Esophagus muscularis mucosa (tissue), 4 donors: Measurements from ENCODE around the gene DACT2. TPM values are rescaled to one million over a fixed set of nuclear protein-coding genes. Genes with fewer than 3 reads are reported as not detected.
"Not testable (repeated sequence)": the region's sequence is repeated elsewhere in the genome, so short reads cannot be mapped to it uniquely, and the experiment has no call there.

Experiments
- DNase-seq: peaks from one replicate; pipeline ENCODE4 v3.0.0-alpha.2; 2017; ENCODE audit errors: extremely low spot score
- H3K27ac ChIP-seq, 4 donors: fragments of 200-600 bp; sonication (generic); replicated peaks in 1 of 4; 1 replicate in 3 of 4; 2 replicates in 1 of 4; pipeline ENCODE4 v1.5.1; 2016 to 2019; ENCODE audit warnings: mild to moderate bottlenecking in 1 of 4
- H3K27me3 ChIP-seq, 4 donors: fragments of 200-600 bp; sonication (generic); one replicate each; pipeline versions ENCODE4 v1.5.1 to v1.6.0; 2016 to 2019
- H3K36me3 ChIP-seq, 4 donors: fragments of 200-600 bp; sonication (generic); one replicate each; pipeline ENCODE4 v1.5.1; 2016 to 2019
- H3K4me1 ChIP-seq, 4 donors: fragments of 200-600 bp; sonication (generic); one replicate each; pipeline ENCODE4 v1.5.1; 2016 to 2019
- H3K4me3 ChIP-seq, 4 donors: fragments of 200-600 bp; sonication (generic); 1 replicate in 2 of 4; 2 replicates in 2 of 4; pipeline ENCODE4 v1.5.1; 2016 to 2019; ENCODE audit warnings: mild to moderate bottlenecking in 4 of 4, moderate library complexity in 1 of 4
- H3K9me3 ChIP-seq, 4 donors: fragments of 200-600 bp; sonication (generic); 1 replicate in 3 of 4; 2 replicates in 1 of 4; pipeline ENCODE4 v1.5.1; 2016 to 2019
- CTCF ChIP-seq, 3 experiments: fragments of 200-600 bp in 2 of 3; fragments of 450-650 bp in 1 of 3; sonication (generic) in 2 of 3; IDR thresholded peaks; one replicate each; pipeline ENCODE4 v1.5.1; 2017 to 2019; ENCODE audit warnings: antibody characterized with exemption in 3 of 3, mild to moderate bottlenecking in 2 of 3, moderate library complexity in 1 of 3
- EP300 ChIP-seq: sonication (generic); formaldehyde crosslinking; IDR thresholded peaks from one replicate; pipeline ENCODE4 v1.6.1; 2017; ENCODE audit warnings: antibody characterized with exemption
- POLR2A ChIP-seq: fragments of 450-650 bp; IDR thresholded peaks from one replicate; pipeline ENCODE4 v1.6.1; 2017; ENCODE audit warnings: antibody characterized with exemption, moderate library complexity, mild to moderate bottlenecking, low read depth
- POLR2AphosphoS5 ChIP-seq, 2 donors: sonication (generic); formaldehyde crosslinking; IDR thresholded peaks; one replicate each; pipeline ENCODE4 v1.6.1; 2017; ENCODE audit warnings: antibody characterized with exemption in 2 of 2
- WGBS: methylation state at CpG from one replicate; pipeline ENCODE4 v1.1.5; 2018; 5-methylcytosine and 5-hydroxymethylcytosine counted together
- intact Hi-C: fragments of 100-400 bp; cut with DNase I; formaldehyde crosslinking; loops from one replicate; pipeline ENCODE4 v1.15.1; 2023
- total RNA-seq, 4 donors: library from RNA; depleted of rRNA; stranded (reverse); fragments of >200 nt; gene quantifications; one replicate each; pipeline versions ENCODE4 v1.1.0 to v1.2.1, GENCODE V29; 2016

The DACT2 gene
- total RNA-seq, 4 donors from 2014 or later: 0.83 to 2.5 (median 1.3) TPM

GRCh38 chr6:168281826-168282225, 37.8 kb downstream of the DACT2 start:
- Histone ChIP-seq H3K27me3 (peaks cover 0 to 50% (median 0%) of the 10 kb centered on the region in 4 donors), H3K27ac (no peak overlapping the region), H3K36me3 (no peaks in the 10 kb centered on the region), H3K4me1 (no peaks in the 10 kb centered on the region), H3K9me3 (no peaks in the 10 kb centered on the region), H3K4me3 (no peak overlapping the region)
- no peak for DNase-seq
- TF ChIP-seq POLR2A (no peak), EP300 (no peak), CTCF (IDR thresholded peaks at IDR 0.05) (no peak), POLR2AphosphoS5 (IDR thresholded peaks at IDR 0.05) (no peak)
- intact Hi-C loops: no loop called here
- 87% methylated on average over 7 of the region's 7 CpGs for WGBS

GRCh38 chr6:168281314-168281713, 38.3 kb downstream of the DACT2 start:
- intact Hi-C loops, H3K4me3 ChIP-seq, H3K4me1 ChIP-seq, H3K27ac ChIP-seq, H3K36me3 ChIP-seq, DNase-seq, H3K9me3 ChIP-seq: not testable (repeated sequence)
- WGBS: 94% methylated on average over 7 of the region's 13 CpGs
- peaks cover 0 to 53% (median 0%) of the 10 kb centered on the region in 4 donors for H3K27me3 ChIP-seq

- H3K36me3 ChIP-seq: no peaks in the 10 kb centered on the region
- H3K4me3 ChIP-seq: no peak overlapping the region
- WGBS: 66% methylated on average over 11 of the region's 13 CpGs
- intact Hi-C loops: no loop called here
- no peak overlapping the region for H3K27ac ChIP-seq
- DNase-seq: no peak
- H3K9me3 ChIP-seq: no peaks in the 10 kb centered on the region
- no peak for TF ChIP-seq POLR2AphosphoS5 (IDR thresholded peaks at IDR 0.05)
- no peak for TF ChIP-seq CTCF (IDR thresholded peaks at IDR 0.05)
- TF ChIP-seq EP300: no peak
- TF ChIP-seq POLR2A: no peak
- H3K27me3 ChIP-seq: peaks cover 0 to 53% (median 0%) of the 10 kb centered on the region in 4 donors
- no peaks in the 10 kb centered on the region for H3K4me1 ChIP-seq
Observed at GRCh38 chr6:168280899-168281245, 38.7 kb downstream of the DACT2 start.

GRCh38 chr6:168280020-168280898, 39.3 kb downstream of the DACT2 start:
- H3K27me3 ChIP-seq: peaks cover 0 to 53% (median 0%) of the 10 kb centered on the region in 4 donors
- no peak overlapping the region for H3K4me3 ChIP-seq
- H3K9me3 ChIP-seq: no peaks in the 10 kb centered on the region
- no peak for TF ChIP-seq POLR2A
- H3K36me3 ChIP-seq: no peaks in the 10 kb centered on the region
- H3K4me1 ChIP-seq: no peaks in the 10 kb centered on the region
- no peak overlapping the region for H3K27ac ChIP-seq
- intact Hi-C loops: no loop called here
- 66% methylated on average over 19 of the region's 21 CpGs for WGBS
- no peak for DNase-seq

- WGBS: 84% methylated on average over 6 of the region's 21 CpGs
- H3K27me3 ChIP-seq: peaks cover 0 to 57% (median 0%) of the 10 kb centered on the region in 4 donors
- H3K9me3 ChIP-seq: no peaks in the 10 kb centered on the region
- no peak for DNase-seq
- no peak overlapping the region for H3K4me3 ChIP-seq
- no peak overlapping the region for H3K27ac ChIP-seq
- H3K4me1 ChIP-seq: no peaks in the 10 kb centered on the region
- no peaks in the 10 kb centered on the region for H3K36me3 ChIP-seq
- no peak for TF ChIP-seq POLR2AphosphoS5 (IDR thresholded peaks at IDR 0.05)
- no peak for TF ChIP-seq POLR2A
- no peak for TF ChIP-seq EP300
- no peak for TF ChIP-seq CTCF (IDR thresholded peaks at IDR 0.05)
- intact Hi-C loops: no loop called here
Observed at GRCh38 chr6:168279403-168279935, 40.1 kb downstream of the DACT2 start.
